HepG2 (cell line): ENCODE measurements around the gene BRIP1. TPM values are rescaled to one million over a fixed set of nuclear protein-coding genes. Genes with fewer than 3 reads are reported as not detected.

Experiments used
- ATAC-seq: fragments of 200-7000 bp; cut with Tn5 transposase; 3 replicates; pipeline ENCODE4 v1.9.1; 2020; ENCODE audit warnings: mild to moderate bottlenecking, moderate library complexity
- BruUV-seq: library from RNA; stranded (reverse); fragments of 400-500 nt; replicated peaks from 2 replicates; lab custom pipeline; 2021; lab: Mats Ljungman, UMichigan
- CTCF ChIA-PET: fragments of 300-600 bp; formaldehyde crosslinking; extraction: SDS; loops from one replicate; lab custom pipeline; 2021; ENCODE audit warnings: low total read pairs, inconsistent platforms, low intra/inter-chr PET ratio; lab: Yijun Ruan, JAX
- POLR2A ChIA-PET: fragments of 350-600 bp; sonication (Branson Sonifier 250); formaldehyde crosslinking; loops from one replicate; lab custom pipeline; 2020; ENCODE audit warnings: antibody characterized with exemption, inconsistent platforms; lab: Yijun Ruan, JAX
- DNase-seq: peaks from one replicate; pipeline ENCODE4 v3.0.0-alpha.2; 2015; ENCODE audit warnings: low spot score
- FAIRE-seq: peaks from 3 replicates; lab custom pipeline; 2011; peaks lifted over from hg19 to GRCh38; lab: Jason Lieb, UNC
- H2AFZ ChIP-seq: one replicate; pipeline ENCODE4 v1.6.1; 2011; ENCODE audit warnings: low read length, inconsistent platforms
- H3K27ac ChIP-seq: fragments of 300-600 bp; 3 replicates; pipeline ENCODE4 v1.8.0; 2011; ENCODE audit warnings: mixed run types, mild to moderate bottlenecking, mixed read lengths, low read length, inconsistent platforms; ENCODE audit not compliant: insufficient read depth; ENCODE audit errors: extremely low read length
- H3K27me3 ChIP-seq, 2 experiments: fragments of 200-600 bp in 1 of 2; 2 replicates in 1 of 2; 3 replicates in 1 of 2; pipeline versions ENCODE4 v1.6.0 to v1.8.0; 2011; ENCODE audit warnings: low read length in 2 of 2, mild to moderate bottlenecking in 2 of 2, moderate library complexity in 2 of 2, inconsistent platforms in 1 of 2; ENCODE audit not compliant: insufficient read depth in 2 of 2, control insufficient read depth in 1 of 2
- H3K36me3 ChIP-seq, 2 experiments: fragments of 200-600 bp in 1 of 2; replicated peaks in 1 of 2; 2 replicates in 1 of 2; 3 replicates in 1 of 2; pipeline versions ENCODE4 v1.5.1 to v1.8.0; 2011; ENCODE audit warnings: low read length in 2 of 2, inconsistent platforms in 1 of 2; ENCODE audit not compliant: insufficient read depth in 2 of 2, control insufficient read depth in 1 of 2
- H3K4me1 ChIP-seq: 2 replicates; pipeline ENCODE4 v1.5.1; 2012; ENCODE audit warnings: low read length, inconsistent platforms; ENCODE audit not compliant: insufficient read depth
- H3K4me2 ChIP-seq: 2 replicates; pipeline ENCODE4 v1.6.0; 2011; ENCODE audit warnings: low read depth, low read length, inconsistent platforms
- H3K4me3 ChIP-seq, 3 experiments: fragments of 200-600 bp in 1 of 3; sonication (generic), shearing (Covaris generic) in 1 of 3; replicated peaks in 1 of 3; 2 replicates each; pipeline ENCODE4 v1.5.1; 2011 to 2016; ENCODE audit warnings: low read length in 3 of 3, inconsistent platforms in 2 of 3, low read depth in 2 of 3, mild to moderate bottlenecking in 2 of 3, control low read depth in 1 of 3, mixed read lengths in 1 of 3; ENCODE audit not compliant: insufficient read depth in 1 of 3
- H3K79me2 ChIP-seq: one replicate; pipeline ENCODE4 v1.6.1; 2011; ENCODE audit warnings: low read length, inconsistent platforms; ENCODE audit not compliant: insufficient read depth
- H3K9ac ChIP-seq: 2 replicates; pipeline ENCODE4 v1.6.0; 2011; ENCODE audit warnings: mild to moderate bottlenecking, low read depth, low read length, inconsistent platforms; ENCODE audit not compliant: insufficient read depth
- H3K9me3 ChIP-seq: 2 replicates; pipeline ENCODE4 v1.5.1; 2012; ENCODE audit warnings: mild to moderate bottlenecking, low read length
- H4K20me1 ChIP-seq: 2 replicates; pipeline ENCODE4 v1.6.0; 2011; ENCODE audit warnings: inconsistent platforms, mild to moderate bottlenecking, low read length, moderate library complexity; ENCODE audit not compliant: insufficient read depth
- BCL6 ChIP-seq: IDR thresholded peaks from 2 replicates; pipeline ENCODE4 v1.6.1; 2016; ENCODE audit warnings: missing genetic modification reagents, missing compliant biosample characterization
- CBFB ChIP-seq: sonication (generic); formaldehyde crosslinking; IDR thresholded peaks from 2 replicates; pipeline ENCODE4 v1.4.0; 2020; ENCODE audit warnings: missing genetic modification reagents
- CREM ChIP-seq, 2 experiments: sonication (generic) in 1 of 2; formaldehyde crosslinking in 1 of 2; IDR thresholded peaks; 2 replicates each; pipeline versions ENCODE4 v1.4.0 to v1.6.1; 2016 to 2020; ENCODE audit warnings: antibody characterized with exemption in 1 of 2, mild to moderate bottlenecking in 1 of 2, missing genetic modification reagents in 1 of 2
- DBP ChIP-seq: sonication (generic); formaldehyde crosslinking; IDR thresholded peaks from 2 replicates; pipeline ENCODE4 v1.4.0; 2020; ENCODE audit warnings: missing genetic modification reagents; ENCODE audit errors: not compliant biosample characterization
- DNMT1 ChIP-seq: sonication (generic); formaldehyde crosslinking; IDR thresholded peaks from 2 replicates; pipeline ENCODE4 v1.5.1; 2020; ENCODE audit warnings: mild to moderate bottlenecking, missing genetic modification reagents
- HCFC1 ChIP-seq: fragments of 150-350 bp; IDR thresholded peaks from 2 replicates; pipeline ENCODE4 v1.6.1; 2014; ENCODE audit warnings: low read depth, low read length
- KAT8 ChIP-seq: IDR thresholded peaks from 2 replicates; pipeline ENCODE4 v1.6.1; 2016; ENCODE audit warnings: missing genetic modification reagents, missing compliant biosample characterization
- KDM4B ChIP-seq: sonication (generic); formaldehyde crosslinking; IDR thresholded peaks from 2 replicates; pipeline ENCODE4 v1.4.0; 2020; ENCODE audit warnings: missing genetic modification reagents
- KDM5A ChIP-seq: fragments of 200-600 bp; sonication (generic); IDR thresholded peaks from 2 replicates; pipeline ENCODE4 v1.7.0; 2018; ENCODE audit warnings: antibody characterized with exemption, mild to moderate bottlenecking, low read length, borderline replicate concordance
- MYC ChIP-seq: sonication (generic); formaldehyde crosslinking; IDR thresholded peaks from 2 replicates; pipeline ENCODE4 v1.9.0; 2021; ENCODE audit warnings: missing genetic modification reagents, borderline replicate concordance
- RBM39 ChIP-seq: fragments of 200-400 bp; formaldehyde crosslinking; IDR thresholded peaks from one replicate; pipeline ENCODE4 v1.6.1; 2018; ENCODE audit warnings: antibody characterized with exemption, mild to moderate bottlenecking, low read depth, low read length; ENCODE audit not compliant: poor library complexity, severe bottlenecking
- TOE1 ChIP-seq: sonication (generic); formaldehyde crosslinking; IDR thresholded peaks from 2 replicates; pipeline ENCODE4 v1.4.0; 2020; ENCODE audit warnings: mild to moderate bottlenecking, missing genetic modification reagents
- ZKSCAN1 ChIP-seq: fragments of 150-350 bp; IDR thresholded peaks from 2 replicates; pipeline ENCODE4 v1.6.1; 2014; ENCODE audit warnings: low read length
- ZNF335 ChIP-seq: sonication (generic); formaldehyde crosslinking; IDR thresholded peaks from 2 replicates; pipeline ENCODE4 v1.4.0; 2020; ENCODE audit warnings: missing genetic modification reagents
- ZNF484 ChIP-seq: sonication (generic); formaldehyde crosslinking; IDR thresholded peaks from 2 replicates; pipeline ENCODE4 v1.5.1; 2020; ENCODE audit warnings: mild to moderate bottlenecking, low read depth, missing genetic modification reagents, borderline replicate concordance
- ZNF639 ChIP-seq: conservative IDR thresholded peaks from 2 replicates; pipeline ENCODE4 v1.6.1; 2018; ENCODE audit warnings: missing genetic modification reagents
- WGBS: methylation state at CpG from one replicate; pipeline ENCODE4 v1.1.6; 2017; ENCODE audit warnings: low lambda C conversion rate; 5-methylcytosine and 5-hydroxymethylcytosine counted together
- in situ Hi-C: cut with HindIII; loops from 2 replicates; pipeline ENCODE4 v1.10.0; 2017; ENCODE audit warnings: low pct_unique_long_range_greater_than_20kb; ENCODE audit not compliant: extremely low pct_ligation_motif_present
- intact Hi-C: fragments of 100-400 bp; cut with micrococcal nuclease; formaldehyde crosslinking; loops from one replicate; pipeline ENCODE4 v1.10.0; 2022; ENCODE audit not compliant: unreplicated experiment
- polyA plus RNA-seq, 8 experiments: library from polyadenylated mRNA; depleted of rRNA in 3 of 8; stranded (reverse) in 7 of 8; unstranded in 1 of 8; fragments of >200 nt; fragmentation: Illumina TruSeq in 4 of 8; extraction: Trizol in 4 of 8; gene quantifications; 2 replicates each; pipeline versions ENCODE4 v1.2.1 to v1.2.3, GENCODE V29; 2011 to 2016; ENCODE audit warnings: low read depth in 4 of 8, missing spikeins in 1 of 8, mixed read lengths in 1 of 8; ENCODE audit not compliant: insufficient read depth in 1 of 8
- total RNA-seq, 5 experiments: library from RNA; depleted of rRNA; stranded (reverse); fragments of >200 nt; fragmentation: Illumina TruSeq; extraction: Trizol; gene quantifications; 2 replicates each; pipeline ENCODE4 v1.2.3, GENCODE V29; 2016; ENCODE audit warnings: low read depth in 1 of 5

Gene BRIP1
- total and polyA plus RNA-seq, 2 of the 13 experiments (the other 11 are each of a cell fraction or from before 2014, with no cell fraction given) = 3.8 to 27.7 TPM

GRCh38 chr17:61714300-61714699 is 149.0 kb downstream of the BRIP1 start:
- TF ChIP-seq ZNF484 (CRISPR knock-in tag) (no peak), CBFB (no peak), CREM (IDR thresholded peaks at IDR 0.05) (no peak), CREM (CRISPR knock-in tag; IDR thresholded peaks at IDR 0.05) (no peak), TOE1 (CRISPR knock-in tag) (no peak), DBP (CRISPR knock-in tag) (no peak), KDM5A (no peak), MYC (no peak), KDM4B (no peak), RBM39 (no peak), DNMT1 (CRISPR knock-in tag) (no peak), HCFC1 (no peak), ZNF335 (CRISPR knock-in tag) (no peak), BCL6 (CRISPR knock-in tag) (no peak), ZNF639 (CRISPR knock-in tag) (no peak), ZKSCAN1 (no peak), KAT8 (CRISPR knock-in tag) (no peak)
- WGBS = 93% methylated on average over 2 of the region's 2 CpGs
- in situ Hi-C loops = no loop called here

More at GRCh38 chr17:61714300-61714699, 149.0 kb downstream of the BRIP1 start:
- Histone ChIP-seq H3K9ac (no peak overlapping the region), H3K36me3 (peaks cover 1 to 6% of the 10 kb centered on the region in 2 experiments; a peak in 1 of 5 replicates), H3K27ac (no peak overlapping the region), H4K20me1 (no peaks in the 10 kb centered on the region), H2AFZ (no peak overlapping the region), H3K4me1 (no peaks in the 10 kb centered on the region), H3K9me3 (peaks cover 8% of the 10 kb centered on the region; the same call in 1 of the 2 replicates), H3K4me3 (no peak overlapping the region), H3K4me2 (no peak overlapping the region), H3K27me3 (no peaks in the 10 kb centered on the region; a peak in 1 of 5 replicates), H3K79me2 (no peaks in the 10 kb centered on the region)
- DNase-seq (no peak), ATAC-seq (no peak), FAIRE-seq (no peak)
- intact Hi-C loops = no loop called here
- ChIA-PET POLR2A (no interaction called here), CTCF (no interaction called here)
- BruUV-seq = no TSS peak
